OCI-M1 (cell line): ENCODE results near the gene METTL6.
"Not testable (repeated sequence)": the region's sequence is repeated elsewhere in the genome, so short reads cannot be mapped to it uniquely, and the experiment has no call there.

Experiments
- DNase-seq: peaks from one replicate; lab custom pipeline; 2025; lab: John Stamatoyannopoulos, UW

METTL6 gene

DNA sequence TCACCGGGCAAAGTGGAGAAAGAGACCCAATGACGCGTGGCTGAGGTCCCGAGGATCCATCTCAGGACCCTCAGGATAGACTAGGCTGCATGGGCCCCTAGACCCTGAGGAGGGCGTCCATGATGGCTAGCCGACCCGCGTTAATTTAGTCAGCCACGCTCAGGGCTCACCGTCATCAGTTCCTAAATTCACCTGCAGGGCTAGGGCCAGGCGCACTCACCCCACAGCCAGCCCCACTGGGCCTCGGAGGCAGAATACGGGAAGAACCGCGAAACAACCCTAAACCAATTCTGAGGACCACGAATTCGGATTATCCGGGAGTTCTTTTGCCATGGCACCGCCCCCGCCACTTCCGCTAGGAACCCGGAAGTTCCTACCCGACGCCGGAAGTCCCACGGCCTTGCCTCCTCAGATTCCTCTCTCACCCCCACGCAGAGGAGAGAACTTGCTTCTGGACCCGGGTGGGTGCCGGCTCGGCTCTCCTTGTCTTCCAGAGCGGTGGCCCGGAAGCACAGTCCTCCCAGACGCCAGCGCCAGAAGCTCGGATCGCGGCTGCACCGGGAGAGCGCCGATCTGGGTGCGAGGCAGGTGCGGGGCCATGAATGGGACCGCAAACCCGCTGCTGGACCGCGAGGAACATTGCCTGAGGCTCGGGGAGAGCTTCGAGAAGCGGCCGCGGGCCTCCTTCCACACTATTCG is at the start of gene METTL6, which contains the start of gene EAF1:
TSS of gene METTL6 (minus strand) at position 363 of the 699 bp plus-strand sequence. CDS start 1,033 bp downstream, outside the sequence.
TSS of gene EAF1 (plus strand) at position 417 of the 699 bp plus-strand sequence. CDS start at position 599, 182 bp downstream.
- peak; percentile 92 for DNase-seq

GRCh38 chr3:15476378-15476777 is 49.0 kb upstream of the METTL6 start:
- no peak for DNase-seq

DNA sequence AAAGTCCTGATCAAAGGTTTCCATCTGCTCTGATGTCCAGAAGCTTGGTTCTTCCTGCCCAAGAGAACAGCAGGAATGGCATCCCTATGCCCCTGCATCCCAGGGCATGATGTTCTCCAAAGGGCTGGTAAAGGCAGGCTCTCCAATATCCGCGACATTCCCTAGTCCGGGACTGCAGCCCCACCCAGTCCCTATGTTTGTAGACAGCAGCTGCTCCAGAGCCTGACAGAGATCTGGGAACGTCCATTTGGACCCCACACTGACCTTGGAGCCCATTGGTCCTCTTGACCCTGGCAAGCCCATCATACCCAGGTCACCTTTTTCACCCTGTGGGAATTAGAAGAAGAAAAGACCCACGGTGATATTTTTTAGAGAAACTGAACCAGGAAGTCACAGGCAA is 47.8 kb upstream of the METTL6 start:
- no peak for DNase-seq

GRCh38 chr3:15471861-15472260 is 44.5 kb upstream of the METTL6 start:
- DNase-seq = no peak

GRCh38 chr3:15470849-15471248 is 43.5 kb upstream of the METTL6 start:
- no peak for DNase-seq

DNA sequence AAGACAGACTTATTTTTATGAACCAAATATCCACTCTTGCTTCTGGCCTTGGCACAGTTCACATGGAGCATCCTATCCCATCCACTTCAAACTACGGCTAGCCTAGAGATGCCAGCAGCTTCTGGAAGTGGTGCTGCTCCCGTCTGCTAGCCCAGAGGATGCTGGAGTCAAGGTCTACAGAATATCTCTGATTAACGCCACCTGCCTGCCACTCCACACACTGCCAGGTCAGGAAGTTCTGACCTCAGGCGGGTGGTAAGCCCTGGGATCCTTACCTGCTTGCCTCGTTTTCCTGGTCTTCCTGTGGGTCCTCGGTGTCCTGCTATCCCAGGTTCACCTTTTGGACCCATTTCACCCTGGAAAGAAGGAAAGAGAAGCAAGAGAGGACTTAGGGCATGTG is 42.9 kb upstream of the METTL6 start:
- DNase-seq = no peak

- no peak for DNase-seq
Measured at GRCh38 chr3:15467227-15468181, 40.2 kb upstream of the METTL6 start.

DNA sequence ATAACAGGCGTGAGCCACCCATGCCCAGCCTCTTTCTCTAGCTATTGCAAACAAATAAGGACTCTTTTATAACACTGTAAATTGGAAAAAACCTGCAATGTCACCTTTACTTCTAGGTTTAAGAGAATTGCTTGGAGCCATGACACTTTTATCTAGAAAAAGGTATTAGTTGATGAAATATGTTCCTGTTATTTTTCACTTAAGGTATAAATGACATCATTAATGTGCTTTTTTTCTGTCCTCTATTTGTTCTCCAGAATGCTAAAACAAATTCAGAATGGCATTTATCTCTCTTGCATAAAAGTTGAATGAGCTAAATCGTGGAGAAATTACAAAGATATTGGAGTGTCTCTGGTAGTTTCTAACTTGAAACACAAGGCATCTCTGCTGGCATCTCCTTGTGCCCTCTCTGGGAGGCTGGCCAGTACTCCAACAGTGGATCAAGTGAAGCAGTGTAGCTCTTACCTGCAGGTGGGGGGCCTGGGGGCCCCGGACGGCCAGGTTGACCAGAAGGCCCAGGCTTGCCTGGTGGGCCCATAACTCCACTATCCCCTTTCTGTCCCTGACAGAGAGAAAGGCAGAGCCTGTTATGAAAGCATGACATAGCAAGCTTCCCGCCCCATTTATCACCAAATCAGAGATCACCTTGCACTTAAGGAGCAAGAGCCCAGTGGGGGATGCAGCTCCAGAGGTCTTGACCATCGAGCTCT is 38.7 kb upstream of the METTL6 start:
- no peak for DNase-seq

- no peak for DNase-seq
Measured at GRCh38 chr3:15462451-15462850, 35.1 kb upstream of the METTL6 start.

GRCh38 chr3:15460891-15461531 is 33.7 kb upstream of the METTL6 start:
- DNase-seq = no peak

DNA sequence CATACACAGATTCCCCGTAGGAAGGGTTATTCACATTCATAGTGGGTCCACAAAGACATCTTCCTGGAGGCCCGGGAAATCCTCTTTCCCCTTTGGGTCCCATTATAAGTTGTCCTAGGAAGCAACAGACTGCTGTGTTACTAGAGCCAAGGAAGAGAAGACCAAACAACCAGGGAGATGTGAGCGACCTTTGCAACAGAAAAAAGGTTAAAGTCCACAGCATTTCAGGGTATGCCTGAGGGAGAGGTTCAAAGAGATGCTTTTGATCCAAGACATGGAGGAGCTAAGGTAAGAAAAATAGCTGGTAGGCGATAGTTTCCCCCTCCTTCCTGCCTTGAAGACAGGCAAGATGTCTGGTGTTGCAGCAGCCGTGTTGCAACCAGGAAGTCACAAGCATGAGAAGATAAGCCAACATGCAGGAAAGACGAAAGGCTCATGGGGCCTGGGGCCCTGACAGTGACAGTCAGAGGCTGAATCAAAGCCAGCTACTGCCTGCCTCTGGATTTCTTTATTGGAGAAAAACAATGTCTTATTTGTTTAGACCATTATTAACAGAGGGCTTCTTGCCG is 31.0 kb upstream of the METTL6 start:
- no peak for DNase-seq

DNA sequence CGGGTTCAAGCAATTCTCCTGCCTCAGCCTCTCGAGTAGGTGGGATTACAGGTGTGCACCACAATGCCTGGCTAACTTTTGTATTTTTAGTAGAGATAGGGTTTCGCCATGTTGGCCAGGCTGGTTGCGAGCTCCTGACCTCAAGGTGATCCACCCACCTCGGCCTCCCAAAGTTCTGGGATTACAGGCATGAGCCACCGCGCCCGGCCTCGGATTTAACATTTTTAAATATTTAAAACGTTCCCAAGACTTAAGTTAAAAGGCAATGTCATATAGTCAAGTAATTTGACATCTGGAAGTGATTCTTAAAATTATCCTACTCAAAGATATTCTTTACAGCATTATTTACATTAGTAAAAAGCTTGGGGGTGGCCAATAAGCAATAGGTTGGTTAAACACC is 29.6 kb upstream of the METTL6 start:
- not testable (repeated sequence) for DNase-seq

- DNase-seq = no peak
Measured at GRCh38 chr3:15456321-15456720, 29.0 kb upstream of the METTL6 start.

GRCh38 chr3:15455756-15456155 is 28.4 kb upstream of the METTL6 start:
- no peak for DNase-seq

DNA sequence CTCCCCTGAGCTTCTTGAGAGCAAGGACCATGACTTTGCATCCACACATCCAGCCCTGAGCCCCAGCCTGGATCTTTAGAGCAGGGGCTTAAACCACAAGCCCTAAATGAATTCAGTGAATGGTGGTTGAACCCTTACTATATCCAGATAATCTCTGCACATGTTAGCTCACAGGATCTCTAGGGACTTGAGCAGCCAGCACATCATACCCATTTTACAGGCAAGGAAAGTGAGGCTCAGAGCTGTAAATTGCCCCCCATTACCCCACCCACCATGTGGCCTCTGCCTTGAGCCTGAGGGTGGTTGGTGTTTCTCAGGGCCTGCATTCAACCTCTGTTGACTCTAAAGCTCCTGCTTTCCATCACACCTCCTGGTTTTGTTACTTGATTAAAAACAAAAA is 27.6 kb upstream of the METTL6 start:
- no peak for DNase-seq

GRCh38 chr3:15453991-15454625 is 26.8 kb upstream of the METTL6 start:
- no peak for DNase-seq

GRCh38 chr3:15453501-15453900 is 26.2 kb upstream of the METTL6 start:
- no peak for DNase-seq

DNA sequence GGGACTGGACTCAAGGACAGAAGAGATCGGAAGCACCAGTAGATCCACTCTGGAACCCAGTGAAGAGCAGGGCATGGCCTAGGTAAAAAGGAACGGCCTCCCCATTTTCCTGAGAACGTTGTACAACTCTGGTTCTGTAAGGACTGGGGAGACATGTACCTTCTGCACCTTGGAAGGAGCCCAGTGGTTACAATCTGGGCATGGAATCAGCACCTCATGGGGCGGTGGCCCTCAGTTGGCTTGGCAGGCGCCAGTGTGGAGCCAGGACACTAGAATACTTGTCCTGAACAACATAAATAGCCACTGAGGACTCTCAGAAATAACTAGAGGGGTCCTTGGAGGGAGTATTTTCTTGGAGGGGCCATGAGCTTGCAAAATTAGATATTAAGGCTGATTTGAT is 25.6 kb upstream of the METTL6 start:
- DNase-seq = no peak

DNA sequence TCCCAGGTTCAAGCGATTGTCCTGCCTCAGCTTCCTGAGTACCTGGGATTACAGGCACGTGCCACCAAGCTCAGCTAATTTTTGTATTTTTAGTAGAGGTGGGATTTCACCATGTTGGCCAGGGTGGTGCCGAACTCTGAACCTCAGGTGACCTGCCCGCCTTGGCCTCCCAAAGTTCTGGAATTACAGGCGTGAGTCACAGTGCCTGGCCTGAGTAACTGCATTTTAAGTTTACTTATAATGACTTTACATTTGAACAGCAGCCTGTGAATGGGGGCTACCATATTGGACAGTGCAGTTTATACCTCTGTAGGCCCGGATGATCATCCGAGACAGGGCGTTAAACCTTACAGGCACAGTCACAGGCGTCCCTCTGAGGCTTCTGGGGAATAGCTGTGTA is 24.8 kb upstream of the METTL6 start:
- DNase-seq = no peak

GRCh38 chr3:15451216-15452113 is 24.1 kb upstream of the METTL6 start:
- DNase-seq = no peak
